Retinal pigment epithelial cell (primary cell): ENCODE data around the gene TARBP1.
"Not testable (repeated sequence)": the region's sequence is repeated elsewhere in the genome, so short reads cannot be mapped to it uniquely, and the experiment has no call there.

Experiments used
- DNase-seq: peaks from one replicate; pipeline ENCODE4 v3.0.0-alpha.2; 2010; ENCODE audit warnings: low read depth
- H3K4me3 ChIP-seq: 2 replicates; pipeline ENCODE4 v1.5.1; 2011; ENCODE audit warnings: mild to moderate bottlenecking, low read length, control low read depth, moderate library complexity
- CTCF ChIP-seq: conservative IDR thresholded peaks from 2 replicates; pipeline ENCODE4 v1.5.1; 2011; ENCODE audit warnings: low read depth, low read length, control low read depth, inconsistent platforms

The TARBP1 gene

GRCh38 chr1:234405676-234406075 is 73.3 kb downstream of the TARBP1 start:
- DNase-seq, result no peak
- no peak for TF ChIP-seq CTCF
- no peak overlapping the region for H3K4me3 ChIP-seq

- no peak for TF ChIP-seq CTCF
- DNase-seq, result no peak
- H3K4me3 ChIP-seq, result no peak overlapping the region
These were observed 76.0 kb downstream of the TARBP1 start for GRCh38 chr1:234402939-234403338.

- no peak for DNase-seq
- TF ChIP-seq CTCF, result no peak
- no peak overlapping the region for H3K4me3 ChIP-seq
These were observed 77.3 kb downstream of the TARBP1 start for GRCh38 chr1:234401658-234402057.

- no peak overlapping the region for H3K4me3 ChIP-seq
- DNase-seq, result no peak
- no peak for TF ChIP-seq CTCF
These were observed 78.2 kb downstream of the TARBP1 start for GRCh38 chr1:234400773-234401172.

GRCh38 chr1:234399515-234399914 is 79.5 kb downstream of the TARBP1 start:
- DNase-seq, H3K4me3 ChIP-seq: not testable (repeated sequence)

- no peak overlapping the region for H3K4me3 ChIP-seq
- no peak for TF ChIP-seq CTCF
- no peak for DNase-seq
These were observed 80.1 kb downstream of the TARBP1 start for GRCh38 chr1:234398849-234399381.

GRCh38 chr1:234397732-234398131 is 81.2 kb downstream of the TARBP1 start:
- TF ChIP-seq CTCF, result no peak
- no peak for DNase-seq
- H3K4me3 ChIP-seq, result no peak overlapping the region

- no peak for DNase-seq
- no peak overlapping the region for H3K4me3 ChIP-seq
- TF ChIP-seq CTCF, result no peak
These were observed 82.1 kb downstream of the TARBP1 start for GRCh38 chr1:234396871-234397270.
